OCI-LY1 (cell line): ENCODE data around the gene BCAR1.

ENCODE experiments used
- H2AFZ ChIP-seq: fragments of 200-600 bp; sonication (generic), shearing (Covaris generic); 2 replicates; pipeline ENCODE4 v1.6.0; 2014; ENCODE audit warnings: antibody characterized with exemption, mild to moderate bottlenecking, low read length
- H3F3A ChIP-seq: fragments of 200-600 bp; sonication (generic), shearing (Covaris generic); 2 replicates; pipeline ENCODE4 v1.6.0; 2014; ENCODE audit warnings: mild to moderate bottlenecking, antibody characterized with exemption, low read length, moderate library complexity; ENCODE audit not compliant: insufficient read depth
- H3K27ac ChIP-seq: fragments of 200-600 bp; sonication (generic); 2 replicates; pipeline ENCODE4 v1.5.1; 2014; ENCODE audit warnings: low read length, mixed run types, mild to moderate bottlenecking, low read depth; ENCODE audit not compliant: poor library complexity, severe bottlenecking
- H3K27me3 ChIP-seq: fragments of 200-600 bp; sonication (generic); 2 replicates; pipeline ENCODE4 v1.6.0; 2014; ENCODE audit warnings: antibody characterized with exemption, mild to moderate bottlenecking, low read length, moderate library complexity; ENCODE audit not compliant: insufficient read depth
- H3K36me3 ChIP-seq: fragments of 200-600 bp; sonication (generic); 2 replicates; pipeline ENCODE4 v1.6.1; 2014; ENCODE audit warnings: mild to moderate bottlenecking, antibody characterized with exemption, low read length, moderate library complexity, mixed read lengths; ENCODE audit not compliant: insufficient read depth
- H3K4me1 ChIP-seq: fragments of 200-600 bp; sonication (generic); 2 replicates; pipeline ENCODE4 v1.5.1; 2014; ENCODE audit warnings: mild to moderate bottlenecking, low read length, moderate library complexity; ENCODE audit not compliant: insufficient read depth, severe bottlenecking
- H3K4me2 ChIP-seq: fragments of 200-600 bp; sonication (generic), shearing (Covaris generic); 2 replicates; pipeline ENCODE4 v1.6.1; 2014; ENCODE audit warnings: low read length
- H3K4me3 ChIP-seq: fragments of 200-600 bp; sonication (generic); 2 replicates; pipeline ENCODE4 v1.5.1; 2014; ENCODE audit warnings: low read length, low read depth, mild to moderate bottlenecking, mixed read lengths; ENCODE audit not compliant: poor library complexity, severe bottlenecking
- H3K79me2 ChIP-seq: fragments of 200-600 bp; shearing (Covaris generic); 2 replicates; pipeline ENCODE4 v1.6.1; 2016; ENCODE audit warnings: mixed run types, low read length, mixed read lengths; ENCODE audit not compliant: insufficient read depth
- H3K9ac ChIP-seq: fragments of 200-600 bp; sonication (generic), shearing (Covaris generic); 2 replicates; pipeline ENCODE4 v1.6.1; 2014; ENCODE audit warnings: mild to moderate bottlenecking, low read length, mixed read lengths
- H3K9me2 ChIP-seq: fragments of 200-600 bp; sonication (generic), shearing (Covaris generic); 2 replicates; pipeline ENCODE4 v1.6.1; 2014; ENCODE audit warnings: low read depth, mild to moderate bottlenecking, low read length, mixed read lengths
- H3K9me3 ChIP-seq: fragments of 200-600 bp; shearing (Covaris generic); 2 replicates; pipeline ENCODE4 v1.6.1; 2014; ENCODE audit warnings: low read length, mixed read lengths
- H4K20me1 ChIP-seq: fragments of 200-600 bp; sonication (generic), shearing (Covaris generic); 2 replicates; pipeline ENCODE4 v1.6.0; 2016; ENCODE audit warnings: mild to moderate bottlenecking, low read length; ENCODE audit not compliant: insufficient read depth
- CTCF ChIP-seq: fragments of 200-600 bp; sonication (generic), shearing (Covaris generic); IDR thresholded peaks from 2 replicates; pipeline ENCODE4 v1.5.1; 2017; ENCODE audit warnings: mild to moderate bottlenecking, antibody characterized with exemption, low read length, moderate library complexity, mixed read lengths
- EZH2 ChIP-seq: fragments of 200-600 bp; sonication (generic), shearing (Covaris generic); IDR thresholded peaks from 2 replicates; pipeline ENCODE4 v1.8.0; 2017; ENCODE audit warnings: borderline replicate concordance, mixed run types, mild to moderate bottlenecking, antibody characterized with exemption, low read length, moderate library complexity, mixed read lengths

The BCAR1 gene

GRCh38 chr16:75257886-75258806, 6.7 kb upstream of the BCAR1 start:
- Histone ChIP-seq H3K9ac (no peak overlapping the region), H3K79me2 (no peaks in the 10 kb centered on the region), H3K4me1 (no peaks in the 10 kb centered on the region), H3K4me3 (no peak overlapping the region), H3F3A (no peaks in the 10 kb centered on the region), H3K9me3 (no peaks in the 10 kb centered on the region), H3K9me2 (no peaks in the 10 kb centered on the region), H3K36me3 (no peaks in the 10 kb centered on the region), H3K27ac (no peak overlapping the region), H3K27me3 (0 out of 2 replicates have a peak, but pooled peaks cover 9% of the 10 kb centered on the region), H3K4me2 (no peak overlapping the region), H2AFZ (no peak overlapping the region), H4K20me1 (no peaks in the 10 kb centered on the region)
- no peak for TF ChIP-seq EZH2
- no peak for TF ChIP-seq CTCF

GRCh38 chr16:75256696-75257343, 5.4 kb upstream of the BCAR1 start:
- H3K9ac ChIP-seq, result no peak overlapping the region
- H3K4me1 ChIP-seq, result no peaks in the 10 kb centered on the region
- H3K27ac ChIP-seq, result no peak overlapping the region
- H3K79me2 ChIP-seq, result no peaks in the 10 kb centered on the region
- H3K36me3 ChIP-seq, result no peaks in the 10 kb centered on the region
- no peak overlapping the region for H3K4me2 ChIP-seq
- no peaks in the 10 kb centered on the region for H3K9me3 ChIP-seq
- 0 out of 2 replicates have a peak, but pooled peaks cover 9% of the 10 kb centered on the region for H3K27me3 ChIP-seq
- no peaks in the 10 kb centered on the region for H3F3A ChIP-seq
- H3K9me2 ChIP-seq, result no peaks in the 10 kb centered on the region
- H3K4me3 ChIP-seq, result no peak overlapping the region
- no peaks in the 10 kb centered on the region for H4K20me1 ChIP-seq
- TF ChIP-seq EZH2 (no peak), CTCF (no peak)
- no peak overlapping the region for H2AFZ ChIP-seq

GRCh38 chr16:75256059-75256571, 4.7 kb upstream of the BCAR1 start:
- Histone ChIP-seq H3K4me2 (no peak overlapping the region), H2AFZ (no peak overlapping the region), H3K27me3 (0 out of 2 replicates have a peak, but pooled peaks cover 9% of the 10 kb centered on the region), H3K79me2 (no peaks in the 10 kb centered on the region), H4K20me1 (no peaks in the 10 kb centered on the region), H3K4me1 (peaks cover under 1% of the 10 kb centered on the region), H3K9me2 (no peaks in the 10 kb centered on the region), H3K9me3 (no peaks in the 10 kb centered on the region), H3K27ac (no peak overlapping the region), H3F3A (no peaks in the 10 kb centered on the region), H3K4me3 (no peak overlapping the region), H3K9ac (no peak overlapping the region), H3K36me3 (no peaks in the 10 kb centered on the region)
- TF ChIP-seq EZH2 (no peak), CTCF (no peak; the same call in 1 of the 2 replicates)
